Psoas muscle (tissue), 8 donors: Measurements from ENCODE around the gene NRTN. TPM values are rescaled to one million over a fixed set of nuclear protein-coding genes. Genes with fewer than 3 reads are reported as not detected.

ENCODE experiments used
- ATAC-seq, 4 donors: fragments of 200-7000 bp; cut with Tn5 transposase; one replicate each; pipeline ENCODE4 v1.9.1; 2020; ENCODE audit warnings: moderate library complexity in 3 of 4, mild to moderate bottlenecking in 2 of 4
- DNase-seq, 2 donors: peaks; one replicate each; pipeline ENCODE4 v3.0.0-alpha.2; 2020
- H3K27ac ChIP-seq: fragments of 200-600 bp; one replicate; pipeline ENCODE4 v1.8.0; 2022
- H3K27me3 ChIP-seq, 3 donors: fragments of 200-600 bp in 1 of 3; one replicate each; pipeline versions ENCODE4 v1.6.1 to v1.8.0; 2013 to 2022; ENCODE audit warnings: low read length in 2 of 3, mild to moderate bottlenecking in 2 of 3, moderate library complexity in 1 of 3; ENCODE audit not compliant: insufficient read depth in 3 of 3
- H3K36me3 ChIP-seq, 2 donors: fragments of 200-600 bp in 1 of 2; one replicate each; pipeline versions ENCODE4 v1.6.1 to v1.8.0; 2013 to 2022; ENCODE audit warnings: low read depth in 1 of 2, mild to moderate bottlenecking in 1 of 2, moderate library complexity in 1 of 2; ENCODE audit not compliant: insufficient read depth in 1 of 2
- H3K4me1 ChIP-seq: fragments of 200-600 bp; one replicate; pipeline ENCODE4 v1.8.0; 2022
- H3K4me3 ChIP-seq: fragments of 200-600 bp; one replicate; pipeline ENCODE4 v1.8.0; 2022; ENCODE audit warnings: mild to moderate bottlenecking
- H3K9me3 ChIP-seq: fragments of 200-600 bp; one replicate; pipeline ENCODE4 v1.8.0; 2022
- CTCF ChIP-seq: fragments of 200-600 bp; IDR thresholded peaks from one replicate; pipeline ENCODE4 v1.8.0; 2022; ENCODE audit warnings: antibody characterized with exemption
- WGBS, 3 donors: extraction: QIAGEN DNeasy Blood & Tissue Kit; methylation state at CpG; one replicate each; pipeline versions ENCODE4 v1.1.6 to v1.1.7; 2013; 5-methylcytosine and 5-hydroxymethylcytosine counted together
- intact Hi-C, 2 donors: fragments of 100-400 bp; cut with DNase I; formaldehyde crosslinking; loops; one replicate each; pipeline versions ENCODE4 v1.11.0 to v1.14.2; 2022
- polyA plus RNA-seq, 3 donors: library from polyadenylated mRNA; stranded (reverse); fragments of 200-250 nt; gene quantifications; one replicate each; pipeline ENCODE4 v1.2.3, GENCODE V29; 2013
- total RNA-seq, 4 donors: library from RNA; stranded (reverse); fragmentation: NEBNext Ultra II Directional in 2 of 4; extraction: Animal tissue kit (Norgen Biotek cat#: 25700) in 2 of 4; gene quantifications; one replicate each; pipeline versions ENCODE4 v1.2.1 to v1.2.4, GENCODE V29; 2021 to 2023
- donor health status: healthy with polysubstance abuse.
- donor health status: DM: no; HTN: no; CAD: no; lungs with moderate emphysema.
- donor health status: Bipolar disorder and iron deficiency.
- donor health status: healthy.
- donor health status: DM: yes; HTN: yes; CAD: no.
- donor health status: DM: no; HTN: no; CAD: no.
- donor health status: DM: no; HTN: no; CAD: no.
- donor health status: DM: yes; HTN: yes; CAD: no.

Gene NRTN
- total and polyA plus RNA-seq, 7 donors = not detected

- Histone ChIP-seq H3K9me3 (no peaks in the 10 kb centered on the region), H3K36me3 (no peaks in the 10 kb centered on the region), H3K27me3 (peaks cover 0 to 35% (median 5%) of the 10 kb centered on the region in 3 donors), H3K4me1 (no peaks in the 10 kb centered on the region), H3K4me3 (no peak overlapping the region), H3K27ac (no peak overlapping the region)
- no peak for TF ChIP-seq CTCF
- no peak for ATAC-seq
- 81 to 92% (median 89%) methylated on average over 7 of the region's 7 CpGs for WGBS, 3 donors
- no peak for DNase-seq
- intact Hi-C loops = no loop called here
Observed at GRCh38 chr19:5795382-5795919, 9.4 kb upstream of the NRTN start.

GRCh38 chr19:5798244-5798643 lies 6.6 kb upstream of the NRTN start:
- Histone ChIP-seq H3K36me3 (no peaks in the 10 kb centered on the region), H3K9me3 (no peaks in the 10 kb centered on the region), H3K27me3 (peaks cover 0 to 62% (median 18%) of the 10 kb centered on the region in 3 donors), H3K4me3 (no peak overlapping the region), H3K27ac (no peak overlapping the region), H3K4me1 (no peaks in the 10 kb centered on the region)
- WGBS, 3 donors = 77 to 88% (median 83%) methylated on average over 5 to 8 of the region's 8 CpGs
- DNase-seq = no peak
- intact Hi-C loops = no loop called here
- ATAC-seq = no peak
- no peak for TF ChIP-seq CTCF

- intact Hi-C loops = loop anchor here in 1 of 2 donors (10.0 kb wide), 1 partner anchor 225 kb away; no protein-coding TSS in a partner anchor
- TF ChIP-seq CTCF = no peak
- no peak for ATAC-seq
- no peaks in the 10 kb centered on the region for H3K9me3 ChIP-seq
- 44 to 54% (median 47%) methylated on average over 34 to 37 of the region's 37 CpGs for WGBS, 3 donors
- H3K4me3 ChIP-seq = no peak overlapping the region
- peaks cover 0 to 75% (median 27%) of the 10 kb centered on the region in 3 donors for H3K27me3 ChIP-seq
- no peaks in the 10 kb centered on the region for H3K36me3 ChIP-seq
- no peak overlapping the region for H3K27ac ChIP-seq
- no peaks in the 10 kb centered on the region for H3K4me1 ChIP-seq
- no peak for DNase-seq
Observed at GRCh38 chr19:5799247-5800241, 5.3 kb upstream of the NRTN start.

- peaks cover 0 to 75% (median 31%) of the 10 kb centered on the region in 3 donors for H3K27me3 ChIP-seq
Observed at GRCh38 chr19:5800361-5801270, 4.3 kb upstream of the NRTN start.

More at GRCh38 chr19:5800361-5801270, 4.3 kb upstream of the NRTN start:
- intact Hi-C loops = loop anchor here in 1 of 2 donors (10.0 kb wide), 1 partner anchor 224 kb away; no protein-coding TSS in a partner anchor
- DNase-seq (no peak), ATAC-seq (no peak)
- TF ChIP-seq CTCF = no peak
- H3K4me1 ChIP-seq = no peaks in the 10 kb centered on the region
- 59 to 68% (median 66%) methylated on average over 17 of the region's 17 CpGs for WGBS, 3 donors
- H3K9me3 ChIP-seq = no peaks in the 10 kb centered on the region
- no peak overlapping the region for H3K27ac ChIP-seq
- H3K4me3 ChIP-seq = no peak overlapping the region
- H3K36me3 ChIP-seq = no peaks in the 10 kb centered on the region
